ENCODE data around the gene GLIPR2. TPM values are rescaled to one million over a fixed set of nuclear protein-coding genes. Genes with fewer than 3 reads are reported as not detected.

Gene GLIPR2
- total RNA-seq, 2 donors from 2014 or later = 11.0 to 27.1 TPM

- peak overlapping the region; percentile 89 to 90 for H3K27ac Mint-ChIP-seq
- ATAC-seq = peak; percentile 31 to 59
- H3K4me1 Mint-ChIP-seq (ENCODE audit: low read depth in 2 of 2) = peaks cover 88 to 95% of the 10 kb centered on the region in 2 donors
- H3K27me3 Mint-ChIP-seq = no peaks in the 10 kb centered on the region
- peak overlapping the region; percentile 92 for H3K4me3 Mint-ChIP-seq
- peaks cover 4% of the 10 kb centered on the region for H3K9me3 Mint-ChIP-seq
- DNase-seq (ENCODE audit: low spot score) = no peak
- H3K36me3 Mint-ChIP-seq = peaks cover 15% of the 10 kb centered on the region
Measured at GRCh38 chr9:36142510-36143244, 6.1 kb downstream of the GLIPR2 start.

DNA sequence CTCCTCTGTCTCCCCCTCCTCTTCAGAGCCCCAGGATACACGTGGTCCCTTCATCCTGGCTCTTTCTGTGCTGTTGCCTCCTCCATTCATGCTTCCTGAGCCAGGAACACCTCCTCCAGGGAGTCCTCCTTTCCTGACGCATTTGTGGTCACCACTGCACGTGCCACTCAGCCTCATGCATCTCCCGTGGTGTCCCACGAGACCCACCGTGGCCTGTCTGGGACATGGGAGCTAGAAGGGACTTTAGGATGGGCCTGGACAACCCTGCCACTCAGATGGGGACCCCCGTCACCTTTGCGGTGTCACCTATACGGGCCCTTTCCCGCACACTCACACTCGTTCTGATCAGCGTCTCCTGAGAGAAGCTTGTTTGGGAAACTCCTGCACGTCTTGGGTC, 6.7 kb downstream of the GLIPR2 start:
- Mint-ChIP-seq H3K4me3 (peak overlapping the region; percentile 92), H3K9me3 (peaks cover 4% of the 10 kb centered on the region), H3K27me3 (no peaks in the 10 kb centered on the region), H3K27ac (peak overlapping the region; percentile 89 to 90), H3K36me3 (peaks cover 15% of the 10 kb centered on the region), H3K4me1 (ENCODE audit: low read depth in 2 of 2) (peaks cover 87 to 94% of the 10 kb centered on the region in 2 donors)
- DNase-seq (ENCODE audit: low spot score) (no peak), ATAC-seq (no peak)

DNA sequence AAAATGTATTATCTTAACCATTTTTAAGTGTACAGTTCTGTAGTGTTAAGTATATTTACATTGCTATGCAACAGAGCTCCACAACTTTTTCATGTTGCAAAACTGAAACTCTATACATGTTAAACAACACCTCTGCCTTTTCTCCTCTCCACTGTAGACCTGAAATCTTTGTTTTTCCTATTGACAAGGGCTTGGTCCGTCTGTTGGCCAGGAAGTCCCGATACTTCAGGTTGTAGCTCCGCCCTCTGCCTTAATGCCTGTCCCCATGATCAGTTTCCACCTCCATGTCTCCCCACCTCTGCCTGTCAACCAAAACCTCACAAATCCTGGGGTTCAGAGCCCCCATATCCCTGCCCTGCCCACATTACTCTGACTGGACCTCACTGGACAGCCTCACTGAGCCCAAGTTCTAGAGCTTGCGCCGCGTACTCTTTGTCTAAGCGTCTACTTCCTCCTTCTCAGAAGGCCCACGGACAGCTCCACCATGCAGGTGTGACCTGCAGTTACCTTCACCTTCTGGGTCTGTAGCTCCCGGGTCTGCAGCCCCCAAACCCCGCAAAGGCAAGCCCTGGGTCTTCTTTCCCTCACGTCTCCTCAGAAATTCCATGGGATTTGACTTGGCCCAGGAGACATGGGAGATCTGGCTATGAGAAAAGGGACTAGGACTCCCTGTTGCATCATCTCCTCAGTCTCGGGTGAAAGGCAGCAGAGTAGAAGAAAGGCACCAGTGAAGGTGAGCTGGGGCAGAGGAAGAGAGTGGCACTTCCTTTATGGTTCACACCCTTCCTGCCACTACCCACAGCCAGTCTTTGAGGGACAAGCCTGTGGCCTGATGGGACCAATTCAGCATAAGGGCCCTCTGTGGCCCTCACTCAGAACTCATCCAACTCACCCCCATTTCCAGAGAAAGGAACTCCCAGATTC, 8.0 kb downstream of the GLIPR2 start:
- no peaks in the 10 kb centered on the region for H3K27me3 Mint-ChIP-seq
- peaks cover 4% of the 10 kb centered on the region for H3K9me3 Mint-ChIP-seq
- peak; percentile 72 for DNase-seq (ENCODE audit: low spot score)
- peak overlapping the region; percentile 89 to 90 for H3K27ac Mint-ChIP-seq
- H3K36me3 Mint-ChIP-seq = peaks cover 15% of the 10 kb centered on the region
- H3K4me3 Mint-ChIP-seq = peak overlapping the region; percentile 92
- H3K4me1 Mint-ChIP-seq (ENCODE audit: low read depth in 2 of 2) = peaks cover 74 to 81% of the 10 kb centered on the region in 2 donors
- peak; percentile 54 to 63 for ATAC-seq

DNA sequence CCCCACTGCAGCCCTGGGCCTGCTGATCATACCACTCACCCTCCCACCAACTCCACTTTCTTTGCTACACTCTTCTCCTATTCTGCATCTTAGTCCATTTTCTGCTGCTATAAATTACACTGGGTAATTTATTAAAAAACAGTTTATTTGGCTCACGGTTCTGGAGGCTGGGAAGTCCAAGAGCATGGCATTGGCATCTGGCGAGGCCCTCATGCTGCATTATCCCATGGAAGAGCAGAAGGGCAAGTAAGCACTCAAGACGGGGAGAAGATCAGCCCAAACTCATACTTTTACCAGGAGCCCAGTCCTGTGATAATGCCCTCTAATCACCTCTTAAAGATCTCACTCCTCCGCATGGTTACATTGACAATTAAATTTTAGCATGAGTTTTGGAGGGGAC, 9.4 kb downstream of the GLIPR2 start:
- Mint-ChIP-seq H3K36me3 (peaks cover 15% of the 10 kb centered on the region), H3K4me1 (ENCODE audit: low read depth in 2 of 2) (peaks cover 70 to 77% of the 10 kb centered on the region in 2 donors), H3K9me3 (peaks cover 4% of the 10 kb centered on the region), H3K27me3 (no peaks in the 10 kb centered on the region), H3K27ac (peak overlapping the region in 1 of 2 donors; percentile 90), H3K4me3 (peak overlapping the region; percentile 92)
- ATAC-seq (no peak), DNase-seq (ENCODE audit: low spot score) (no peak)

GRCh38 chr9:36146651-36147050, 10.1 kb downstream of the GLIPR2 start:
- Mint-ChIP-seq H3K9me3 (peaks cover 4% of the 10 kb centered on the region), H3K36me3 (peaks cover 15% of the 10 kb centered on the region), H3K4me1 (ENCODE audit: low read depth in 2 of 2) (peaks cover 72 to 78% of the 10 kb centered on the region in 2 donors)

GRCh38 chr9:36147441-36148175, 11.1 kb downstream of the GLIPR2 start:
- peaks cover 15% of the 10 kb centered on the region for H3K36me3 Mint-ChIP-seq
- peak overlapping the region in 1 of 2 donors; percentile 24 for H3K27ac Mint-ChIP-seq
- H3K27me3 Mint-ChIP-seq = no peaks in the 10 kb centered on the region
- DNase-seq (ENCODE audit: low spot score) (no peak), ATAC-seq (no peak)
- peaks cover 4% of the 10 kb centered on the region for H3K9me3 Mint-ChIP-seq
- H3K4me3 Mint-ChIP-seq = peak overlapping the region; percentile 29
- H3K4me1 Mint-ChIP-seq (ENCODE audit: low read depth in 2 of 2) = peaks cover 68 to 76% of the 10 kb centered on the region in 2 donors

More at GRCh38 chr9:36146651-36147050, 10.1 kb downstream of the GLIPR2 start:
- DNase-seq (ENCODE audit: low spot score) (no peak), ATAC-seq (no peak)
- no peak overlapping the region for H3K4me3 Mint-ChIP-seq
- H3K27me3 Mint-ChIP-seq = no peaks in the 10 kb centered on the region
- no peak overlapping the region for H3K27ac Mint-ChIP-seq

GRCh38 chr9:36148311-36149051, 11.9 kb downstream of the GLIPR2 start:
- peaks cover 15% of the 10 kb centered on the region for H3K36me3 Mint-ChIP-seq
- H3K4me1 Mint-ChIP-seq (ENCODE audit: low read depth in 2 of 2) = peaks cover 64 to 72% of the 10 kb centered on the region in 2 donors
- peak; percentile 85 for DNase-seq (ENCODE audit: low spot score)
- peak overlapping the region; percentile 8 for H3K4me3 Mint-ChIP-seq
- H3K27me3 Mint-ChIP-seq = no peaks in the 10 kb centered on the region
- peak; percentile 72 to 78 for ATAC-seq
- H3K9me3 Mint-ChIP-seq = peaks cover 4% of the 10 kb centered on the region
- peak overlapping the region in 1 of 2 donors; percentile 10 for H3K27ac Mint-ChIP-seq

DNA sequence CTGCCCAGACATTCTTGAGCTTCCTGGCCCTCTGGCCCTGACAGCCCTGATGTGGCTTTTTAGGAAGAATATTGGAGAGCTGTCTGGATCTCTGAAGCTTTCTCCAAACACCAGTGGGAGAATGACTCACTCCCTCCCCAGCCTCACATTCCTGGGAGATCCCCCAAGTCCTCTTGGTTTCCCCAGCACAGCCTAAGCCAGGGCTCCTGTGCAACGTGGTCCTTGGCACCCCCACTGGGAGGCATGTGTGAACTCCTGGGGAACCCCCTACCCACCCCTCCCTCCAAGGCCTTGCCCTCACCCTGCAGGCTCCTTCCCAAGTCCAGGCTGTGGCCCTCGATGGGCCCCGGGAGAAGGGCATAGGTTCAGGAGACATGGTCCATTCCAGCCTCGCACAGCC, 12.7 kb downstream of the GLIPR2 start:
- no peak for ATAC-seq
- peak overlapping the region in 1 of 2 donors; percentile 10 for H3K27ac Mint-ChIP-seq
- H3K4me3 Mint-ChIP-seq = peak overlapping the region; percentile 8
- H3K27me3 Mint-ChIP-seq = no peaks in the 10 kb centered on the region
- H3K4me1 Mint-ChIP-seq (ENCODE audit: low read depth in 2 of 2) = peaks cover 59 to 69% of the 10 kb centered on the region in 2 donors
- peaks cover 17% of the 10 kb centered on the region for H3K36me3 Mint-ChIP-seq
- H3K9me3 Mint-ChIP-seq = peaks cover 4% of the 10 kb centered on the region
- DNase-seq (ENCODE audit: low spot score) = no peak

DNA sequence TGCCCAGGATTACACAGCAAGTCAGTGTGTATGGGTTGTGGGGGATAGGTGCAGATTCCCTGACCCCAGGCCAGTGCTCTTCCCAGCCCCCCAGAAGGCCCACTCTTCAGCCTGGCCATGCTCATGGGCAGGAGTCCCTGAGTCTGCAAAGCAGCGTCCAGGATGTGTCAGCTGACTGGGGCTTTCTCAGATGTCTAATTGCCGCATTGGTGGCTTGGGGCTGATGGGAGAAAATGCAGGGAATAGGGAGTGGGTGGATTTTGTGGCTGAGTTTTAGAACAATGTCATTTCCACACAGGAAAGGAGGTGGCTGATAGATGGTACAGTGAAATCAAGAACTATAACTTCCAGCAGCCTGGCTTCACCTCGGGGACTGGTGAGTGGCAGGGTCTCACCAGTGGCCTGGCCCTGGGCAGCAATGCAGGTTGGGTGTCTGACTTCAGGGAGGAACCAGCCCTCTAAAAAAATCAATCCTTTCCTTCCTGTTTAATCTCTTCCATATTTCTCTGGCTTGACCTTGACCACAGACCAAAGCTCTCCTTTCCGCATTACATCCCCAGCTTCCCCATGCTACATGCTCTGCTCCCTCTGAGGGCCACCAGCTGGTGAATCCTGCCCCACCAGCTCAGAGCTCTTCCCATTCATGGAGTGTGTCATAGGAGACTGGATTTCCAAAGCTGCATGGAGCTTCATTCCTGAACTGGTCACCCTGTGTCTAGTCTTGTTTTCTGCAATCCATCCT, 14.2 kb downstream of the GLIPR2 start:
- H3K36me3 Mint-ChIP-seq = peaks cover 14% of the 10 kb centered on the region
- peaks cover 47 to 60% of the 10 kb centered on the region in 2 donors for H3K4me1 Mint-ChIP-seq (ENCODE audit: low read depth in 2 of 2)
- DNase-seq (ENCODE audit: low spot score) (no peak), ATAC-seq (no peak)
- no peaks in the 10 kb centered on the region for H3K27me3 Mint-ChIP-seq
- peak overlapping the region; percentile 89 to 92 for H3K27ac Mint-ChIP-seq
- H3K4me3 Mint-ChIP-seq = peak overlapping the region; percentile 83
- H3K9me3 Mint-ChIP-seq = no peaks in the 10 kb centered on the region

DNA sequence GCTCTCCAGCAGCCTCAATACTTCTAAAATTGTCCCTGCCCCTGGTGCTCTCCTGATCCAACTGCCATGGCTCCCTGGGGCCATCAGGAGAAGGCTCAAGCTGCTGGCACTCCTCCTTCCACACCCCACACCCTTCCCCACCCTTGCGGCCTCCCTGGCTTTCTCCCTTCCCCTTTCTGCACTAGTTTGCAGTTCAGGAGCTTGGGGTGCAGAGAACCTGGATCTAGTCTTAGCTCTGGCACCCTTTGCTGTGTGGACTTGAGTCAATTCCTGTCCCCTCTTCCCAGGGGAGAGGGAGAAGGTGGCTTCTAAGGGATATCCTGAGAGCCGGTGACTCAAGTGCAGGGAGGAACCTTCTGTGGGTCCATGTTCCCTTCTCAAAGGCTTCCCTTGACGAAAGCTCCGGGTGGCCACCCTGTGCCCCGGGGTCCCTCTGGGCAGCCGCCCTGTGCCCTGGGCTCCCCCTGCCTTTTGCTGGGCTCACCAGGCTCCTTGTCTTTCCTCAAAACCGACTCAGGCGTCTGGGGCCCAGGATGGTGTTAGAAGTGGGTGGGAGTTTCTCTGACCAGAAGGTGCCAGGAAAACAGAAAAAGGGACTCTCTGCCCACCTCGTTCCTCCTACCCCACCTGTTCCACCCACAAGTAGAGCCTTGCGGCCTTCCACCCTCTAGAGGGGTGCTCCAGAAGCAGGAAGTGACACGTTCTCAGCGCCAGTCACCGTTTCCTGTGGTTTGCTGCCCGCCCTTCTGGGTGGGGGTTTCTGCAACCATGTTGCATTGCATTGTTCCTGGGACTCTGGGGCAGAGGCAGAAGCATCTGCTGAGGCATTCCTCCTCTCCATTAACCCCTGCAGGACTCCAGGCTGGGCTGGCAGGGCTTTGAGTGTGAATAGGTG, 15.0 kb downstream of the GLIPR2 start:
- DNase-seq (ENCODE audit: low spot score) = peak; percentile 95
- Mint-ChIP-seq H3K4me1 (ENCODE audit: low read depth in 2 of 2) (peaks cover 41 to 52% of the 10 kb centered on the region in 2 donors), H3K36me3 (peaks cover 7% of the 10 kb centered on the region), H3K27ac (peak overlapping the region; percentile 89 to 92), H3K4me3 (peak overlapping the region; percentile 83), H3K9me3 (no peaks in the 10 kb centered on the region), H3K27me3 (no peaks in the 10 kb centered on the region)
- peak; percentile 94 to 96 for ATAC-seq

- ATAC-seq (no peak), DNase-seq (ENCODE audit: low spot score) (no peak)
- peaks cover 6% of the 10 kb centered on the region for H3K36me3 Mint-ChIP-seq
- H3K9me3 Mint-ChIP-seq = no peaks in the 10 kb centered on the region
- H3K4me3 Mint-ChIP-seq = peak overlapping the region; percentile 67
- no peaks in the 10 kb centered on the region for H3K27me3 Mint-ChIP-seq
- H3K4me1 Mint-ChIP-seq (ENCODE audit: low read depth in 2 of 2) = peaks cover 31 to 42% of the 10 kb centered on the region in 2 donors
- peak overlapping the region; percentile 59 to 72 for H3K27ac Mint-ChIP-seq
Measured at GRCh38 chr9:36152741-36153438, 16.4 kb downstream of the GLIPR2 start.
